H1 (cell line): ENCODE data around the gene SPG7.

ENCODE experiments used
- CHD2 ChIP-seq: IDR thresholded peaks from 2 replicates; pipeline ENCODE4 v1.6.1; 2012; ENCODE audit warnings: low read length, improper control_type of control experiment
- CTCF ChIP-seq, 3 experiments: IDR thresholded peaks; 1 replicate in 2 of 3; 2 replicates in 1 of 3; pipeline versions ENCODE4 v1.5.1 to v1.6.1; 2011; ENCODE audit warnings: low read length in 3 of 3, mild to moderate bottlenecking in 3 of 3, inconsistent platforms in 2 of 3, low read depth in 1 of 3, moderate library complexity in 1 of 3; ENCODE audit not compliant: insufficient read depth in 1 of 3; ENCODE audit errors: control extremely low read depth in 1 of 3
- EGR1 ChIP-seq: IDR thresholded peaks from 2 replicates; pipeline ENCODE4 v1.6.1; 2011; ENCODE audit warnings: low read depth, low read length, borderline replicate concordance
- EZH2 ChIP-seq: fragments of 200-600 bp; sonication (generic); IDR thresholded peaks from 2 replicates; pipeline ENCODE4 v1.7.1; 2012; ENCODE audit warnings: low read depth, mild to moderate bottlenecking, moderate library complexity, low read length, inconsistent platforms; ENCODE audit not compliant: severe bottlenecking
- JUN ChIP-seq: IDR thresholded peaks from 2 replicates; pipeline ENCODE4 v1.6.1; 2011; ENCODE audit warnings: low read depth, mild to moderate bottlenecking, improper control_type of control experiment, low read length
- SUZ12 ChIP-seq: fragments of 200-600 bp; sonication (generic); IDR thresholded peaks from 2 replicates; pipeline ENCODE4 v1.6.1; 2012; ENCODE audit warnings: mild to moderate bottlenecking, inconsistent platforms, low read length, moderate library complexity, mixed read lengths
- YY1 ChIP-seq: IDR thresholded peaks from 2 replicates; pipeline ENCODE4 v1.6.1; 2011; ENCODE audit warnings: low read depth, mild to moderate bottlenecking, low read length
- ZNF274 ChIP-seq: IDR thresholded peaks from 2 replicates; pipeline ENCODE4 v1.7.0; 2012; ENCODE audit warnings: low read length, borderline replicate concordance; ENCODE audit errors: extremely low read depth

GRCh38 chr16:89512453-89512852 is 4.2 kb downstream of the SPG7 start:
- TF ChIP-seq JUN (no peak), CTCF (IDR thresholded peaks at IDR 0.05; ENCODE audit: control extremely low read depth in 1 of 3, insufficient read depth in 1 of 3, low read depth in 1 of 3, low read length in 3 of 3) (no peak), ZNF274 (no peak), EGR1 (no peak), SUZ12 (no peak), YY1 (no peak), EZH2 (no peak), CHD2 (no peak)
